Fibroblast of mammary gland (primary cell): ENCODE measurements around the gene OGT.

ENCODE experiments used
- DNase-seq: peaks from one replicate; pipeline ENCODE4 v3.0.0-alpha.2; 2010; ENCODE audit warnings: low read depth
- H3K4me3 ChIP-seq: 2 replicates; pipeline ENCODE4 v1.5.1; 2011; ENCODE audit warnings: low read depth, mild to moderate bottlenecking, low read length, moderate library complexity; ENCODE audit not compliant: control insufficient read depth
- TF ChIP-seq, protein P1 (sequence below): conservative IDR thresholded peaks from 2 replicates; pipeline ENCODE4 v1.5.1; 2011; ENCODE audit warnings: low read depth, low read length, inconsistent platforms; ENCODE audit not compliant: control insufficient read depth, insufficient read depth

The OGT gene

DNA sequence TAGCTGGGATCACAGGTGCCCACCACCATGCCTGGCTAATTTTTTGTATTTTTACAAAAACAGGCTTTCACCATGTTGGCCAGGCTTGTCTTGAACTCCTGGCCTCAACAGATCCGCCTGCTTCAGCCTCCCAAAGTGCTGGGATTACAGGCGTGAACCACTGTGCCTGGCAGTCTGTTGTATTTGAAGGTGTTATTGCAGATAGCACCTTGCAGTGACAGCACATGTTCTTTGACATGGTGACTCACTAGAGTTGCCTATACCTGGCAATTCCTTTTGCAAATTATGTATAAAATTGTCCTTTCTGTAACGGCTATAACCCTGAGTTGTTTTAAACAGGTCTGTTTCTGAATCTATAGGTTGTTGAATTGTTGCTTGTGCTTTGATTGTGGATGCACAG, 7.9 kb downstream of the OGT start:
- no peak for DNase-seq
- no peak overlapping the region for H3K4me3 ChIP-seq
- TF ChIP-seq, protein P1, sequence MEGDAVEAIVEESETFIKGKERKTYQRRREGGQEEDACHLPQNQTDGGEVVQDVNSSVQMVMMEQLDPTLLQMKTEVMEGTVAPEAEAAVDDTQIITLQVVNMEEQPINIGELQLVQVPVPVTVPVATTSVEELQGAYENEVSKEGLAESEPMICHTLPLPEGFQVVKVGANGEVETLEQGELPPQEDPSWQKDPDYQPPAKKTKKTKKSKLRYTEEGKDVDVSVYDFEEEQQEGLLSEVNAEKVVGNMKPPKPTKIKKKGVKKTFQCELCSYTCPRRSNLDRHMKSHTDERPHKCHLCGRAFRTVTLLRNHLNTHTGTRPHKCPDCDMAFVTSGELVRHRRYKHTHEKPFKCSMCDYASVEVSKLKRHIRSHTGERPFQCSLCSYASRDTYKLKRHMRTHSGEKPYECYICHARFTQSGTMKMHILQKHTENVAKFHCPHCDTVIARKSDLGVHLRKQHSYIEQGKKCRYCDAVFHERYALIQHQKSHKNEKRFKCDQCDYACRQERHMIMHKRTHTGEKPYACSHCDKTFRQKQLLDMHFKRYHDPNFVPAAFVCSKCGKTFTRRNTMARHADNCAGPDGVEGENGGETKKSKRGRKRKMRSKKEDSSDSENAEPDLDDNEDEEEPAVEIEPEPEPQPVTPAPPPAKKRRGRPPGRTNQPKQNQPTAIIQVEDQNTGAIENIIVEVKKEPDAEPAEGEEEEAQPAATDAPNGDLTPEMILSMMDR: no peak

DNA sequence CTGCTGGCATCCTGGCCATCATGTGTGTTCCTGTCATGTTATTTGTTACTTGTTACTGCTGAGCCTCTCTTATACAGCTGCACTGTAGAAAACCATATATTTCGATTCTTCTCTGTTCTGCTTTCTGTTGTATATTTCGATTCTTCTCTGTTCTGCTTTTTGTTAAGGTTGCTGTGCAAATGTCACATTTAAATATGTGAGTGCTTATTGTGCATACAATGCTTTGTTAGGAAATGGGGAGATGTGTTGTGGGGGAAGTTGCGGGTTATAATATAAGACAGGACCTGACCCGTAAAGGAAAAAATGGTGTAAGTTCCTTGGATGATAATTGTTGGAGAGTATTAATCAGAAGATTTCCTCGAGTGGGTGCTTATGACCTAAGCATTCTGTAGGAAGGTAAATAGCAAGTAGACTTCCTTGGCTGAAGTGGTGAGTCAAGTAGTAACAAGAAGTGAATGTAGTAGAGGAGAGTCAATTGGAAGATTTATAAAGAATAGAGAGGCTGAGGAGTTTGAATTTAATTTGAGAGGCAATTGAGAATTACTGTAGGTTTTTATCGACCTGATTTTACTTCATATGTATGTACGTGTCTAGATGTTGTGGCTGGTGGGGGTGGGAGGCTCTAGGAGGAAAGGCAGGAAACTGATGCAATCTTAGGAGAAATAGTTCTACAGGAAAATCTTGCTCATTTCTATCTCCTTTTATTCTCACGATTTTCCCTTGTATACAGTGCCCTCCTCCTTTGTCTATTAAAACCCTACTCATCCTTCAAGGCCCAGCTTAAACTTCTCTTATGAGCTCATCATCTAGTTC, 8.5 kb downstream of the OGT start:
- TF ChIP-seq, protein P1: no peak
- peak; percentile 66 for DNase-seq
- H3K4me3 ChIP-seq: no peak overlapping the region

DNA sequence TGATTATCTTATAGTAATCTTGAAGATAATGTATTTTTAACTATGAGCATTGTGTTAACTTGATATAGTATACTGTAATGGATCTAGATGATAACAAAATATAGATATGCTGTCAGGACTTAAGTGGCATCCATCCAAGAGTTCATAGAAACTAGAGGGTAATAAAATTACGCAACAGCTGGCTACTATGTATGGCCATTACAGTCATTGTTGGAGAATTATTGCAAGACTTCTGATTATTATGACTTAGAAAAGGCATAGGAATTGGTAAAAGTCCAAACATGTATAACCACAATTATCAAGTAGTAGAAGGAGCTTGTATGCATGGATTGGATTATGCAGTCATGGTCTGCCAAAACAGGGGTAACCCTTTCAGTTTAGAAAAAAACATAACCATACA, 9.5 kb downstream of the OGT start:
- TF ChIP-seq, protein P1: no peak
- no peak overlapping the region for H3K4me3 ChIP-seq
- DNase-seq: peak; percentile 79

DNA sequence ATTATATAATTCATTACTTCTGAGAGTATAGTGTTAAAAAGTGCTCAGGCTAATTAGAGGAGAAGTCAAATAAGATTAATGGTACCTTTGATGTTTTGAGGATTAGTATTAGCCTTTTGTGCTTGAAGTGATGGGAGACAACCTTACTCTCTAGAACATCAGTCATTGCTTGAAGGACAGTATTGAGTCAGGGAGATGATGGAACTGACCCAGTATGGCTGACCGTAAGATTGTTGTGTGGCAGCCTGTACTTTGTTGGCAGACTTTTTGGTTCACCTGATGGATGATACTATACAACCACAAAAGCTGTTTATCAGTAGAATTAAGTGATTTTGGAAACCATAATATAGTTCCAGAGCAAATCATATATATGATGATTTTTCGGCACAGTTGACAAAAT, 9.9 kb downstream of the OGT start:
- H3K4me3 ChIP-seq: no peak overlapping the region
- peak; percentile 16 for DNase-seq
- TF ChIP-seq, protein P1: no peak

DNA sequence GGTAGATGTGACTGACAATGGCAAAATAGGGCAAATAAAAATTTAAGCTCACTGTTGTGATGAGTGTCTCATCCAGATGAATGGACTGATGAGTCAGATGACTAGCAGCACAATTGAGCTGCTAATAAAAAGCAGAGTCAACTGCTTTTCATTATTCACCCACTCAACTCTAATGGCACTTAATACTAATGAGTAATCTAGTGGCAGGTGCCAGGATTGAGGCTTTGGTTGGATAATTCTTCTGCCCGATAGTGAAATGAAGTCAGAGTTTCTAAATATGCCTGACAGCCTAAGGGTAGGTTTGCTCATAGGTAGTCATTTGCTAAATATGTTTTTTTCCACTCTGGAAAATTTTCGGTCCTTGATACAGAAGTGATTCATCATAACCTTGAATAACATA, 10.4 kb downstream of the OGT start:
- peak; percentile 85 for DNase-seq

DNA sequence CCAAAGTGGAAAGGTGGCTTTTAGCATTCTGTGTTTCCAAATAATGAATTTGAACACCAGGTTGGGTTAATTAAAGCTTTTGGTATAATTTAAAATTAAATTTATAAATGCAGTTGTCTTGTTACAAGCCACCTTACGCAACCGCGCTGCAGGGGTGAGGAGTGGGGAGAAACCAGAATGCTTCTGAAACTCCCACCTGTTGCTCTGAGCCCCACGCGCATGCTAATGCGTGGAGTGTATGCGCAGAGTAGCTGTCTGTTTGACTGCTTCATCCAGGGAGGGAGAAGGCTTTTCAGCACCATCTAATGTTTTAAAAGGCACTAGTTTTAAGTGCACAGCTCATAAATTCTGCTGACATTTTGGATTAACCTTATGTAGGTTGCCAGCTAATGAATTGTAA, 12.5 kb downstream of the OGT start:
- TF ChIP-seq, protein P1: no peak
- DNase-seq: no peak
- no peak overlapping the region for H3K4me3 ChIP-seq

More for the DNA sequence above, 10.4 kb downstream of the OGT start:
- H3K4me3 ChIP-seq: no peak overlapping the region
- TF ChIP-seq, protein P1: no peak
